MCF 10A (cell line): Measurements from ENCODE around the gene RALGAPB. TPM values are rescaled to one million over a fixed set of nuclear protein-coding genes. Genes with fewer than 3 reads are reported as not detected.

Experiments used
- BruUV-seq: library from RNA; stranded (reverse); fragments of 400-500 nt; replicated peaks from 2 replicates; lab custom pipeline; 2021; lab: Mats Ljungman, UMichigan
- CTCF ChIA-PET: fragments of 300-600 bp; sonication (Branson Sonifier 250); formaldehyde crosslinking; extraction: SDS; loops from one replicate; lab custom pipeline; 2021; ENCODE audit warnings: antibody characterized with exemption, inconsistent platforms; lab: Yijun Ruan, JAX
- POLR2A ChIA-PET: fragments of 300-600, 350-650 bp; sonication (Branson Sonifier 250); formaldehyde crosslinking; extraction: SDS; loops from one replicate; lab custom pipeline; 2020; ENCODE audit warnings: antibody characterized with exemption, inconsistent platforms; lab: Yijun Ruan, JAX
- DNase-seq: peaks from one replicate; pipeline ENCODE4 v3.0.0-alpha.2; 2018; ENCODE audit not compliant: unreplicated experiment
- H3K27ac Mint-ChIP-seq: one replicate; pipeline ENCODE4 v1.8.0; 2022; ENCODE audit warnings: mild to moderate bottlenecking, low read depth, mixed read lengths; ENCODE audit not compliant: unreplicated experiment
- H3K27me3 Mint-ChIP-seq: one replicate; pipeline ENCODE4 v1.8.0; 2022; ENCODE audit warnings: mixed read lengths; ENCODE audit not compliant: insufficient read depth, unreplicated experiment
- H3K36me3 Mint-ChIP-seq: one replicate; pipeline ENCODE4 v1.8.0; 2022; ENCODE audit warnings: mild to moderate bottlenecking, moderate library complexity, mixed read lengths; ENCODE audit not compliant: insufficient read depth, unreplicated experiment
- H3K4me1 Mint-ChIP-seq: one replicate; pipeline ENCODE4 v1.8.0; 2022; ENCODE audit warnings: mixed read lengths; ENCODE audit not compliant: insufficient read depth, unreplicated experiment
- H3K4me3 Mint-ChIP-seq: one replicate; pipeline ENCODE4 v1.8.0; 2022; ENCODE audit warnings: mild to moderate bottlenecking, moderate library complexity, mixed read lengths; ENCODE audit not compliant: unreplicated experiment
- H3K9me3 Mint-ChIP-seq: one replicate; pipeline ENCODE4 v1.8.0; 2022; ENCODE audit warnings: mixed read lengths; ENCODE audit not compliant: unreplicated experiment
- intact Hi-C: fragments of 100-400 bp; cut with micrococcal nuclease; formaldehyde crosslinking; loops from 2 replicates; pipeline ENCODE4 v1.14.1; 2022
- total RNA-seq: library from RNA; stranded (reverse); gene quantifications from 2 replicates; pipeline ENCODE4 v1.2.3, GENCODE V29; 2022
- TF ChIP-seq, protein P1 (sequence below): fragments of 200-600 bp; IDR thresholded peaks from one replicate; pipeline ENCODE4 v1.8.0; 2022; ENCODE audit warnings: antibody characterized with exemption, mild to moderate bottlenecking; ENCODE audit not compliant: unreplicated experiment

Gene RALGAPB
- total RNA-seq, 1 experiment from 2014 or later = 33.8 TPM

DNA sequence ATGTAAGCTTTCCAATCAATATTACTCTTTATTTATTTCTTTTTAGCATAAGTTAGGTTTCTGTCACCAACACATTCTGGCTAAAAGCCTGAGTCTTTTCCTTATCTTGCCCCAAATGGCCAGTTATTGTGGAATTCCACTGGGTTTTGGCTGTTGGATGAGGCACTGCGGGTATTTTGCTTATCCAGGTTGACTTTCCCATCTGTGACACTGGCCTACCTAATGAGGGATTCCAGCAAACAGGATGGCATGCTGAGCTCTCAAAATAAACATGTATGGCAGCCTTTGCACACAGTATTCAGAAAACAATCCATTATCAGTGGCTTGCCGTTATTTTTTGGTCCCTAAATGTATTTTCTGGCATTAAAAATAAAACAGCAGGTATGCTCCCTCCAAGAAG lies 6.5 kb upstream of the RALGAPB start:
- no peak overlapping the region for H3K4me3 Mint-ChIP-seq
- ChIA-PET CTCF (interaction anchor here (0.7 to 1.5 kb wide), 3 partner anchors 8 to 31 kb away, joined by 3 to 5 read pairs (median 3); partner anchors contain the start of gene SNHG17), POLR2A (interaction anchor here (1.8 to 2.0 kb wide), 2 partner anchors 20 to 31 kb away, joined by 7 to 9 read pairs; partner anchors contain the start of gene SNHG17)
- no peaks in the 10 kb centered on the region for H3K27me3 Mint-ChIP-seq
- no peaks in the 10 kb centered on the region for H3K36me3 Mint-ChIP-seq
- TF ChIP-seq, protein P1, sequence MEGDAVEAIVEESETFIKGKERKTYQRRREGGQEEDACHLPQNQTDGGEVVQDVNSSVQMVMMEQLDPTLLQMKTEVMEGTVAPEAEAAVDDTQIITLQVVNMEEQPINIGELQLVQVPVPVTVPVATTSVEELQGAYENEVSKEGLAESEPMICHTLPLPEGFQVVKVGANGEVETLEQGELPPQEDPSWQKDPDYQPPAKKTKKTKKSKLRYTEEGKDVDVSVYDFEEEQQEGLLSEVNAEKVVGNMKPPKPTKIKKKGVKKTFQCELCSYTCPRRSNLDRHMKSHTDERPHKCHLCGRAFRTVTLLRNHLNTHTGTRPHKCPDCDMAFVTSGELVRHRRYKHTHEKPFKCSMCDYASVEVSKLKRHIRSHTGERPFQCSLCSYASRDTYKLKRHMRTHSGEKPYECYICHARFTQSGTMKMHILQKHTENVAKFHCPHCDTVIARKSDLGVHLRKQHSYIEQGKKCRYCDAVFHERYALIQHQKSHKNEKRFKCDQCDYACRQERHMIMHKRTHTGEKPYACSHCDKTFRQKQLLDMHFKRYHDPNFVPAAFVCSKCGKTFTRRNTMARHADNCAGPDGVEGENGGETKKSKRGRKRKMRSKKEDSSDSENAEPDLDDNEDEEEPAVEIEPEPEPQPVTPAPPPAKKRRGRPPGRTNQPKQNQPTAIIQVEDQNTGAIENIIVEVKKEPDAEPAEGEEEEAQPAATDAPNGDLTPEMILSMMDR = no peak
- no peaks in the 10 kb centered on the region for H3K4me1 Mint-ChIP-seq
- no TSS peak for BruUV-seq
- no peak for DNase-seq
- intact Hi-C loops = no loop called here
- no peaks in the 10 kb centered on the region for H3K9me3 Mint-ChIP-seq
- no peak overlapping the region for H3K27ac Mint-ChIP-seq

DNA sequence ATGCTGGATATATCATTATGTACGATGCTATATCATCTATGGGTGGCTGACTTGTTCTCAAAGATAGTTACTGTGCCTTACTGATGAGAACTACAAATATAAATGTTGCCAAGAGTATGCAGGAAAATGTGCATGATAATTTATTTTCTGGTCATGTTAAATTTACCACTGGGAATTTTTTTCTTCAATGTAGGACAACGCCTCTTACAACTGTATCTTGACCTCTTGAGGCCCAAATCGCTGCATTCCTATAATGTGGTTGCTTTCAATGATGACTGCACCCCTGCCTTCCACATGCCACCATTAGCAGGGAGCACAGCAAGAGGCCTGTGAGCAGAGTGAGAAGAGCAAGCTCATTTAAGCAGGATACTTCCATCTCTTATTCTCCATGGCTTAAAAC lies 5.7 kb upstream of the RALGAPB start:
- Mint-ChIP-seq H3K36me3 (no peaks in the 10 kb centered on the region), H3K9me3 (no peaks in the 10 kb centered on the region), H3K4me3 (no peak overlapping the region), H3K27me3 (no peaks in the 10 kb centered on the region), H3K27ac (no peak overlapping the region), H3K4me1 (peaks cover 5% of the 10 kb centered on the region)
- POLR2A ChIA-PET = interaction anchor here (2.0 kb wide), 1 partner anchor 21 kb away, joined by 7 read pairs; no protein-coding TSS in a partner anchor
- no peak for DNase-seq
- CTCF ChIA-PET = interaction anchor here (0.6 to 1.4 kb wide), 3 partner anchors 21 to 32 kb away, joined by 3 to 5 read pairs (median 3); partner anchors contain the start of gene SNHG17
- intact Hi-C loops = no loop called here
- TF ChIP-seq, protein P1 = no peak
- BruUV-seq = no TSS peak

DNA sequence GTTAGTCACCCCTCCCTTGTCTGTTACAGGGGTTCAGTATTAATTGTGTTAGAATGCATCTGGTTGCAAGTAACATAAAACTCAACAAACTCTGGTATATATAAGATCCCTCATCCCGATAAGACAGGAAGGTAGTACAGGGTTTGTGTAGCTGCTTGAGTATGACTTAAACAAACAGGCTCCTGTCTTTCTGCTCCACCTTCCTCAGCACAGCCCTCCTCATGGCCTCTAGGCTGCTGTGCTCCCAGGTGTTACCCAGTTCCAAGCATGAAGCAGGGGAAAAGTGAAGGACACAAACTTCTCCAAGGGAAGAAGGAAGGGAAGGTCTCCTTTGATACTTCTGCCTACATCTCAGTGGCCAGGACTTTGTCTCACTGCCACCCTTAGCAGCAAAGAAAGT lies 1.4 kb upstream of the RALGAPB start:
- peaks cover 23% of the 10 kb centered on the region for H3K4me1 Mint-ChIP-seq
- TF ChIP-seq, protein P1 = no peak
- no peaks in the 10 kb centered on the region for H3K27me3 Mint-ChIP-seq
- H3K4me3 Mint-ChIP-seq = no peak overlapping the region
- ChIA-PET POLR2A (interaction anchor here (0.6 to 5.2 kb wide), 8 partner anchors 8 to 277 kb away, joined by 3 to 147 read pairs (median 18); partner anchors contain the start of gene SNHG17), CTCF (interaction anchor here (1.0 to 7.2 kb wide), 10 partner anchors 11 to 64 kb away, joined by 3 to 70 read pairs (median 13); partner anchors contain the start of gene SNHG17)
- H3K36me3 Mint-ChIP-seq = no peaks in the 10 kb centered on the region
- no peaks in the 10 kb centered on the region for H3K9me3 Mint-ChIP-seq
- H3K27ac Mint-ChIP-seq = no peak overlapping the region
- no peak for DNase-seq
- intact Hi-C loops = no loop called here
- no TSS peak for BruUV-seq

DNA sequence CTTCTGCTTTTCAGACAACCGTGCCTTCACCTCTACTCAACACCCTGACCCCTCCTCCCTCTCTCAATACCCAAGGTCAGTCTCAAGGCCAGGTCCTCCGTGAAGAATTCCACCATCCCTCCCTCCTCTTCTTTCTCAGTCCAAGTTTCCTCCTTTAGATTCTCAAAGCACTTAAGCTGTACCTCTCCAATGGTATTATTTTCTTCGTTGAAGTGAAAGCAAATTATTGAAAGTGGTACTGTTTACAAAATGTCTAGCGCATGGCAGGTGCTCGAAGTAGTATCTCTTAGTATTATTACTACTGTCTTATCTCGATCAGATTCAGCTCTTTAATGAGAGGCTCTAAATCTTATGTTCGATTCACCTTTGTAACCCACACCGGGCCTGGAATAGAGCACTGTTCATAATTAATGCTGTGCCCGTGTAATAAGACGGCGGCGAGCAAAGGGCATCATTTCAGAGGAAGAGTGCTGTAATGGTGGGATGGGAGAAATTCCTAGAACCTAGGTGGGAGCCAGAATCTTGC lies 593 bp upstream of the RALGAPB start:
- TSS peak; percentile 51 for BruUV-seq
- TF ChIP-seq, protein P1 = no peak
- ChIA-PET CTCF (interaction anchor here (0.6 to 7.2 kb wide), 19 partner anchors 10 to 465 kb away, joined by 3 to 70 read pairs (median 7); partner anchors contain the start of gene SNHG17), POLR2A (interaction anchor here (0.6 to 5.2 kb wide), 29 partner anchors 12 to 1293 kb away, joined by 3 to 147 read pairs (median 9); partner anchors contain the start of genes ACTR5, MROH8, RPN2 and SNHG17)
- Mint-ChIP-seq H3K9me3 (no peaks in the 10 kb centered on the region), H3K27me3 (no peaks in the 10 kb centered on the region), H3K4me3 (peak overlapping the region; percentile 78), H3K27ac (peak overlapping the region; percentile 81), H3K36me3 (no peaks in the 10 kb centered on the region), H3K4me1 (peaks cover 23% of the 10 kb centered on the region)
- no peak for DNase-seq
- intact Hi-C loops = loop anchor here (2.0 kb wide), 2 partner anchors 25 to 37 kb away; partner anchors contain the start of gene SNHG17
